Activated CD4-positive, alpha-beta T cell treated with anti-CD3 and anti-CD28 coated beads for 36 hours (primary cell): Measurements from ENCODE around the gene RNF115. TPM values are rescaled to one million over a fixed set of nuclear protein-coding genes. Genes with fewer than 3 reads are reported as not detected.

Experiments used
- ATAC-seq: fragments of 200-7000 bp; cut with Tn5 transposase; one replicate; pipeline ENCODE4 v1.10.0; 2021; ENCODE audit warnings: mild to moderate bottlenecking, moderate library complexity
- CTCF ChIA-PET: fragments of 350-600 bp; sonication (Branson Sonifier 250); formaldehyde crosslinking; loops from one replicate; lab custom pipeline; 2021; ENCODE audit warnings: antibody characterized with exemption; lab: Charles Lee
- POLR2A ChIA-PET: fragments of 350-600 bp; sonication (Branson Sonifier 250); formaldehyde crosslinking; loops from one replicate; lab custom pipeline; 2021; ENCODE audit warnings: antibody characterized with exemption, inconsistent platforms; lab: Charles Lee
- DNase-seq: peaks from one replicate; pipeline ENCODE4 v3.0.0-alpha.2; 2020
- H3K27ac Mint-ChIP-seq: one replicate; pipeline ENCODE4 v1.8.0; 2021; ENCODE audit warnings: mixed read lengths
- H3K27me3 Mint-ChIP-seq: one replicate; pipeline ENCODE4 v1.8.0; 2021; ENCODE audit warnings: mixed read lengths
- H3K36me3 Mint-ChIP-seq: one replicate; pipeline ENCODE4 v1.8.0; 2021; ENCODE audit warnings: low read depth, mixed read lengths
- H3K4me1 Mint-ChIP-seq: one replicate; pipeline ENCODE4 v1.8.0; 2021; ENCODE audit warnings: mixed read lengths
- H3K4me3 Mint-ChIP-seq: one replicate; pipeline ENCODE4 v1.8.0; 2021; ENCODE audit warnings: mild to moderate bottlenecking, moderate library complexity, mixed read lengths
- H3K9me3 Mint-ChIP-seq: one replicate; pipeline ENCODE4 v1.8.0; 2021; ENCODE audit warnings: low read depth, mixed read lengths
- intact Hi-C, 2 experiments: fragments of 100-400 bp; cut with DNase I in 1 of 2; cut with micrococcal nuclease in 1 of 2; formaldehyde crosslinking; loops; one replicate each; pipeline versions ENCODE4 v1.14.2 to v1.15.1; 2022 to 2024; cut with DNase I, micrococcal nuclease
- microRNA-seq: library from miRNA; unstranded; fragments of <30 nt; microRNA quantifications from one replicate; pipeline ENCODE4 v1.2.0, GENCODE V29; 2021; ENCODE audit warnings: borderline replicate concordance
- total RNA-seq, 2 experiments: library from RNA; stranded (reverse); gene quantifications; one replicate each; pipeline ENCODE4 v1.2.3, GENCODE V29; 2021

Gene RNF115
- total RNA-seq, 2 experiments from 2014 or later: 11.8 to 13.9 TPM

DNA sequence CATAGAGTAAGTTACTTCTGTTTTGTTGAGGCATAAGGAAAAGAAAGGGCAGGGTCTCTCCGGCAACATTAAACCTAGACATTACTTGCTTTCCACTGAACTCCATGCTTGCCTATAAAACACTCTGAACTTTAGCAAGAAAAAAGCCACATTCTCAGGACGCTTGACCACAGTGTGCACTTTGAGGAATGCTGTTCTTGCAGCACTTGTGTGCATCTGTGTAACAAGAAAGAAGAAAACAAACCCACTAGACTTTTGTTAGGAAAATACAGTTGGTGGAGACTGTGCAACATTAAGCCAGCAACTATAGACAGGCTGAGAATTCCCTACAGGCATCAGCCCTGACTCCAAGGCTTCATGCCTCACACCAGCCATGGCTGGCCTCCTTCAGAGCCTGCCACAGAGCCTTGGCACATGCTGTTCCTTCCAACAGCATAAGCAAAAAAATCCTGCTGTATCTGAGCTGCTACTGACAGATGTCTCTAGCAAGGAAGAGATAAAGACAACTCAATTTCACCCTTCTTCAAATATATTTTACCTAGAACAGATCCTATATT lies 122.5 kb downstream of the RNF115 start:
- no peaks in the 10 kb centered on the region for H3K36me3 Mint-ChIP-seq
- H3K9me3 Mint-ChIP-seq: no peaks in the 10 kb centered on the region
- H3K27ac Mint-ChIP-seq: no peak overlapping the region
- peaks cover 2% of the 10 kb centered on the region for H3K27me3 Mint-ChIP-seq
- no peak for DNase-seq
- H3K4me3 Mint-ChIP-seq: no peak overlapping the region
- intact Hi-C loops: no loop called here
- ATAC-seq: no peak
- H3K4me1 Mint-ChIP-seq: no peaks in the 10 kb centered on the region
- ChIA-PET CTCF (no interaction called here), POLR2A (no interaction called here)

DNA sequence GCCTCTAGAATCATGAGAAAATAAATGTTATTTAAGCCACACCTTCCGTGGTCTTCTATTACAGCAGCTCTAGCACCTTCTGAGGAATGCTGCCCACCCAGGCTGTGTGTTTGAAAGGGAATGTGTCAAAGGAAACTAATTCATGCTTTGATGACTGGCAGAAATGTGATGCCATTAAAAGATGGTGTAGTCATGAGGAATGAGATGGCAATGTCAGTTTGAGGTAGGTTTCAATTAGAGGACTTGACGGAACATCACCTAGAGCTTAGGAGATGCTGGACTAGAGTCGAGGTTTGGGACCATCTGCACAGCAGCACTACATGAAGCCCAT lies 127.3 kb downstream of the RNF115 start:
- Mint-ChIP-seq H3K4me3 (no peak overlapping the region), H3K4me1 (no peaks in the 10 kb centered on the region), H3K27me3 (peaks cover 2% of the 10 kb centered on the region), H3K36me3 (no peaks in the 10 kb centered on the region), H3K27ac (no peak overlapping the region), H3K9me3 (no peaks in the 10 kb centered on the region)
- DNase-seq (no peak), ATAC-seq (no peak)
- intact Hi-C loops: no loop called here
- ChIA-PET POLR2A (no interaction called here), CTCF (no interaction called here)

DNA sequence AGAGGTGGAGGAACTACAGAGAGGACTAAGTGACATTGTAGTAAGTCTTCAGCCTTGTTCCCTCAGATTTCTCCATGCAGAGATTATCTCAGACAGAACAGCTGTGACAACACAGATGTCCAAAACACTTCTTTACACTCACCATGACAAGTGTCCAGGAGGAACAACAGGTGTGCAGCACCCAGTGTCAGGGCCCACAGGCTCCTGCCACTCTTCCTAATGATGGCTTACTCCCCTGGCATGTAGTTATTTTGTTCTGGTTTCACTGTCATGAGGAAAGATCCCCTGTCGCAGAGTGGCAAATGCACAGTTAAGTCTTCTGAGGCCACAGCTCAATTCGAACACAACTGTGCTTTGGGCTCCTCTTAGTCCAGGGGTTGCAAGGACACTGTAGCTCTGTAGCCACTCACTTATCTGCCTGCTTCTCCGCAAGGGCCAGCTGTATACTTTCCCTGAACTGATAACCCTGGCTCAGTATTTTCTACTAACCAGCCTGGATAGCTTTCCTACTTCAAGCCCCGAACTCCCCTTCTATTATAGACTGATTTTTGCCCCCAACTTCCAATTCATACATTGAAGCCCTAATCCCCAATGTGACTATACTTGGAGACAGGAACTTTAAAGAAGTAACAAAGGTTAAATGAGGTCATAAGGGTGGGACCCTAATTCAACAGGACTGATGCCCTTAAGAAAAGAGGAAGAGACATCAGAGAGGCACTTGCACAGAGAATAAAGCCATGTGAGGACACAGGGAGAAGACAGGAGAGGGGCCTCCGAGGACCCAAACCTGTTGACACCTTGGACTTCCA lies 127.9 kb downstream of the RNF115 start:
- Mint-ChIP-seq H3K4me3 (no peak overlapping the region), H3K27ac (no peak overlapping the region), H3K4me1 (peaks cover 2% of the 10 kb centered on the region), H3K9me3 (no peaks in the 10 kb centered on the region), H3K36me3 (no peaks in the 10 kb centered on the region), H3K27me3 (peaks cover 2% of the 10 kb centered on the region)
- CTCF ChIA-PET: no interaction called here
- ATAC-seq: no peak
- POLR2A ChIA-PET: no interaction called here
- no peak for DNase-seq
- intact Hi-C loops: no loop called here

DNA sequence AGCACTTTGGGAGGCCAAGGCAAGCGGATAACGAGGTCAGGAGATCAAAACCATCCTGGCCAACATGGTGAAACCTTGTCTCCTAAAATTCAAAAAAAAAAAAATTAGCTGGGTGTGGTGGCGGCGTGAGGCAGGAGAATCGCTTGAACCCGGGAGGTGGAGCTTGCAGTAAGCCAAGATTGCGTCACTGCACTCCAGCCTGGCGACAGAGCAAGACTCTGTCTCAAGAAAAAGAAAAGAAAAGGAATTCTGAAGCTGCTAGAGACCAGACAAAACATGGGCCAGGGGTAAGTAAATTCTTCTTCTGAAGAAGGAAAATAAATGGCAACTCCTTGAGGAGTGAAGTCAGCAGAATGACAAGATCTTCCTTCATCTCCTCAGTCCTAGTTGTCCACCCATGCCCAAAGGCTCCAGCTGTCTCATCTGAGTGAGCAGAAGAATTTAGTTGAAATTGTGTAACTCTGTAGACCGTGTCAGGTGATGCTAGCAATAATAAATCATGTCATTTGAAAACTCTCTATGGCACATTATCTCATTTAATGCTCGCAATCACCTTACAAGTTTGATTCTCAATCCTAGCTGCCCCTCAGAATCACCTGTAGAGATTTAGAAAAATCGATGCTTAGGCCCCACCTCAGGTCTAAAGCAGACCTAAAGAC lies 131.0 kb downstream of the RNF115 start:
- CTCF ChIA-PET: interaction anchor here (2.6 kb wide), 1 partner anchor 28 kb away, joined by 13 read pairs; the partner anchor contains the start of gene CD160
- H3K9me3 Mint-ChIP-seq: no peaks in the 10 kb centered on the region
- H3K27ac Mint-ChIP-seq: no peak overlapping the region
- H3K27me3 Mint-ChIP-seq: peaks cover 2% of the 10 kb centered on the region
- H3K4me1 Mint-ChIP-seq: peaks cover 22% of the 10 kb centered on the region
- H3K36me3 Mint-ChIP-seq: no peaks in the 10 kb centered on the region
- POLR2A ChIA-PET: no interaction called here
- no peak overlapping the region for H3K4me3 Mint-ChIP-seq
- ATAC-seq: no peak
- intact Hi-C loops: no loop called here
- DNase-seq: no peak

DNA sequence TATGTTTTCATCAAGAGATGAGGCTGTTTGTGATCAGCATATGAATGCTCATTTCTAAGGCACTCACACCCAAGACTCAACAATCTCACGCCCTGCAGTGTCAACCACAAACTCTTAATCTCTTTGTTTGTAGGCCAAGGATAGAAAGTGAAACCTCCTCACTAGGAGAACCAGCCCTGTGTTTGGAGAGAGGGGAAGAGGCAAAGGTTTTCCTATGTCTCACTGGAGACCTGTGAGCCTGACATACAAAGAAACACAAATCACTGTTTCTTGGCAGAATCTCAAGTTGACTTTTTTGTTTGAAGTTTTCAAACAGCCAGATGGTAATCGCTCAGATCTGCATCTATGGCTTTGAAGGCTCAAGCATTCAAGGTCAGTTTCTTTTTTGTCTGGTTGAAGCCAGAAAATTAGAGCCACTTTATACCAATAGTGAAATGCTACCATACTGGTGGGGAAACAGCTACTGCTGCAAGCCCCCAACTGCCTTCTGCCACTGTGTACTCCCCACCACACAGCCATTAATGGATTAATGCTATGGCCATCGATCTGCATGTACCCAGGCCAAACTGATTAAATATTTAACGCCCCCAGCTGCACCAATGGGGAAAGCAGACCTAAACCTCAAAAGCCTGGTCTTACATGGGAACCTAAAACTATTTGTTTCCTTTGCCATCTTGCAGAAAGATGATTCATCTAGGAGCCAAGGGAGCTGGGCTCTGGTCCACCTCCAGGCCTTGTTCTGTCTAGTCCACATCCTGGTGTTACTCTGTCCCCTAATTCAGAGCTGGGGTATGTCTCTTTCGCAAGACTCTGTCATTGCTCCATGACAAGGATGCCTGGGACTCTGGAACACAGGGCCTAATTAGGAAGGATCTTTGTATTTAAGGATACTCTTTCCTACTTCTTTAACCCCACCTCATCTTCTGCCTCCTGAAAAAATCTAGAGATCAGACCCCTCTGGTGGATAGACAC lies 133.0 kb downstream of the RNF115 start:
- ChIA-PET CTCF (interaction anchor here (0.7 to 2.6 kb wide), 3 partner anchors 9 to 237 kb away, joined by 3 to 13 read pairs (median 3); partner anchors contain the start of genes CD160 and RBM8A), POLR2A (no interaction called here)
- H3K4me1 Mint-ChIP-seq: peaks cover 22% of the 10 kb centered on the region
- no peaks in the 10 kb centered on the region for H3K9me3 Mint-ChIP-seq
- H3K4me3 Mint-ChIP-seq: no peak overlapping the region
- DNase-seq (peak; percentile 52), ATAC-seq (peak; percentile 95)
- intact Hi-C loops: no loop called here
- H3K27me3 Mint-ChIP-seq: no peaks in the 10 kb centered on the region
- H3K36me3 Mint-ChIP-seq: no peaks in the 10 kb centered on the region
- no peak overlapping the region for H3K27ac Mint-ChIP-seq

DNA sequence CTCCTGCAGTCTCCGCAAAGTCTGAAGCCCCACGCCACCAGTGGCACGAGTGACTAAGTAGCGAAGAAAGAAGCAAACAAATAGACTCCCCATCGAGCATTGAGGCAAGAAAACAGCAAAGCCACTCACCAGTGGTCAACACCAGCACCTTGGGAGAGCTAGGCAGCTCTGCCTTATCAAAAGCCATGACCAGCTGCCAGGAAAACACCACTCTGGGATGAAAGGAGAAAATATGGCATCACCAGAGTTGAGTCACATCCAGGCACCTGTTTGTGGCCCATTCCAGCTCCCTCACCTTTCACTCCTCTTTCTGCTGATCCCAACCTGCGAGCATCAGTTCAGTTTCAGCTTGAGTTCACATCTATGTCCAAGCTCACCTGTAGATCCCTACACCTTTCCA lies 134.0 kb downstream of the RNF115 start:
- Mint-ChIP-seq H3K27ac (no peak overlapping the region), H3K36me3 (no peaks in the 10 kb centered on the region), H3K27me3 (no peaks in the 10 kb centered on the region), H3K4me3 (no peak overlapping the region), H3K9me3 (no peaks in the 10 kb centered on the region), H3K4me1 (peaks cover 22% of the 10 kb centered on the region)
- ChIA-PET POLR2A (no interaction called here), CTCF (interaction anchor here (1.0 kb wide), 1 partner anchor 238 kb away, joined by 3 read pairs; the partner anchor contains the start of gene RBM8A)
- ATAC-seq (no peak), DNase-seq (no peak)
- intact Hi-C loops: no loop called here

DNA sequence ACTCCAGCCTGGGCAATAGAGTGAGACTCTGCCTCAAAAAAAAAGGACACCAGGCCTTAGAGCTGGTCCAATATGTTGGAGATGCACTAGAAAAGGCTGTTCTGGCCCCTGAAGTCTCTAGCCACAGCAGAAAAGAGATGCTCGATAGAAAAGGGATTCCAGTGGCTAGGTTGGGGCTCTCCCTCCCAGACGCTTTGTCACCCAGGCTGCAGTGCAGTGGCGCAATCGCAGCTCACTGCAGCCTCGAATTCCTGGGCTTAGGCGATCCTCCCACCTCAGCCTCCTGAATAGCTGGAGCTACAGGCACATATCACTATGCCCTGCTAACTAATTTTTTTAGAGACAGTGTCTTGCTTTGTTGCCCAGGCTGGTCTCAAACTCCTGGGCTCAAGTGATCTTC lies 135.0 kb downstream of the RNF115 start:
- ATAC-seq: no peak
- Mint-ChIP-seq H3K9me3 (no peaks in the 10 kb centered on the region), H3K27me3 (no peaks in the 10 kb centered on the region), H3K4me1 (peaks cover 22% of the 10 kb centered on the region), H3K36me3 (no peaks in the 10 kb centered on the region), H3K4me3 (no peak overlapping the region), H3K27ac (no peak overlapping the region)
- POLR2A ChIA-PET: no interaction called here
- DNase-seq: no peak
- CTCF ChIA-PET: no interaction called here
- intact Hi-C loops: no loop called here

Small RNA genes lying within 50 kb of the gene (microRNA-seq; reads per million reads assigned to microRNA genes)
- gene MIR6736: not detected

Other genes starting within 250 kb of the RNF115 start
- gene GPR89A, start 216.1 kb downstream of the RNF115 start, total RNA-seq: 10 to 100 TPM; 17.3 to 21.0 TPM
- not detected for gene PDZK1, start 116.7 kb downstream of the RNF115 start, total RNA-seq
- under 1 TPM in 1 of 2 experiments, not detected in 1; 0.12 TPM for gene CD160, start 104.6 kb downstream of the RNF115 start, total RNA-seq
- gene POLR3C, start 105 bp upstream of the RNF115 start, total RNA-seq: 10 to 100 TPM; 34.2 to 42.6 TPM
- gene NUDT17, start 21.5 kb upstream of the RNF115 start, total RNA-seq: 1 to 10 TPM; 3.7 to 4.0 TPM
- 10 to 100 TPM; 20.0 to 22.0 TPM for gene PIAS3, start 35.0 kb upstream of the RNF115 start, total RNA-seq
- under 1 TPM; 0.30 to 0.55 TPM for gene ANKRD35, start 61.8 kb upstream of the RNF115 start, total RNA-seq
- 1 to 10 TPM in 1 of 2 experiments, under 1 TPM in 1; 0.86 to 1.0 TPM for gene ITGA10, start 86.0 kb upstream of the RNF115 start, total RNA-seq
- 10 to 100 TPM; 22.6 to 26.4 TPM for gene PEX11B, start 94.6 kb upstream of the RNF115 start, total RNA-seq
- 100 to 1,000 TPM; 293 to 330 TPM for gene RBM8A, start 103.4 kb upstream of the RNF115 start, total RNA-seq
- 10 to 100 TPM; 44.9 to 49.4 TPM for gene LIX1L, start 133.9 kb upstream of the RNF115 start, total RNA-seq
- gene ANKRD34A, start 140.5 kb upstream of the RNF115 start, total RNA-seq: 1 to 10 TPM; 5.8 to 6.1 TPM
- 10 to 100 TPM; 19.3 to 22.4 TPM for gene POLR3GL, start 140.6 kb upstream of the RNF115 start, total RNA-seq
- gene TXNIP, start 172.5 kb upstream of the RNF115 start, total RNA-seq: 100 to 1,000 TPM; 112 TPM
- not detected for gene HJV, start 197.6 kb upstream of the RNF115 start, total RNA-seq